A549 treated with AZD9567 at 1 μM for 4 hours (cell line): ENCODE measurements around the gene NOX4. TPM values are rescaled to one million over a fixed set of nuclear protein-coding genes. Genes with fewer than 3 reads are reported as not detected.

Experiments
- total RNA-seq: library from RNA; stranded (reverse); fragments of 200-300 nt; extraction: Qiagen RNA extraction; gene quantifications from 5 replicates; pipeline ENCODE4 v1.2.3, GENCODE V29; 2022; ENCODE audit not compliant: insufficient read depth

The NOX4 gene
- not detected in 5 replicates for total RNA-seq

GRCh38 chr11:89490981-89491690 lies at the start of gene NOX4:
Gene NOX4 (minus strand): TSS chr11:89491375. CDS start chr11:89491246, 129 bp downstream.

Other genes starting within 250 kb of the NOX4 start
- gene TRIM77, start 218.9 kb upstream of the NOX4 start, total RNA-seq = not detected in 5 replicates